ENCODE measurements around the gene WWC1.

DNA sequence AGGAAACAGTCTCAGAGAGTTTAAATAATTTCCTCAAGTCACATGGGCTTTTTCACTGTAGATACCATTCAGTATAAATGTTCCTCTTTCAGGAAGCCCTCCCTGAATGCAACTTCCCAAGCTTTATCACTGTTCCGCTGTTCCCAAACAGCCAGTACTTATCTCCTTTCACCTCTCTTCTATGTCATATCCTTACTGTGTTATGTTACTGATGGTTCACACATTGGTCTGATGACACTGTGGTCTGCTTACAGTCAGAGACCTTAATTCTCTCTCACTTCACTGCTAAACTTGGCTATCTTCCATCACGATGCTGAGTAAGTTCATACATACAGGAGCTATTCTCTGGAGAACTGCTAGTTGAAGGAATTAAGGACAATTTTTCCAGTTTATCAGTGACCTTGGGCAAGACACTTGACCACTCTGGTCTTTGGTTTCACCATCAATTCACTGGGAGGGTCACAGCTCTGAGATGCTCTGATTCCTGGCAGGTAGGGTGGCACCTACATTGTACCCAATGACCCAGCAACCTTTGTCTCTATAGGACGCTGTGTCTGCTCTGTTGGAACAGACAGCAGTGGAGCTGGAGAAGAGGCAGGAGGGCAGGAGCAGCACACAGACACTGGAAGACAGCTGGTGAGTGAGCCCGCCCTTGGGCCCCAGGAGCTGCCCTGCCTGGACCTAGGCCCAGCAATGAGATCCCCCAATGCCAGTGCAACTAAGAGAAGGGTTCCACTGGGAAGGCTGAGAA lies 152.7 kb downstream of the WWC1 start:
- TF ChIP-seq, protein P1, sequence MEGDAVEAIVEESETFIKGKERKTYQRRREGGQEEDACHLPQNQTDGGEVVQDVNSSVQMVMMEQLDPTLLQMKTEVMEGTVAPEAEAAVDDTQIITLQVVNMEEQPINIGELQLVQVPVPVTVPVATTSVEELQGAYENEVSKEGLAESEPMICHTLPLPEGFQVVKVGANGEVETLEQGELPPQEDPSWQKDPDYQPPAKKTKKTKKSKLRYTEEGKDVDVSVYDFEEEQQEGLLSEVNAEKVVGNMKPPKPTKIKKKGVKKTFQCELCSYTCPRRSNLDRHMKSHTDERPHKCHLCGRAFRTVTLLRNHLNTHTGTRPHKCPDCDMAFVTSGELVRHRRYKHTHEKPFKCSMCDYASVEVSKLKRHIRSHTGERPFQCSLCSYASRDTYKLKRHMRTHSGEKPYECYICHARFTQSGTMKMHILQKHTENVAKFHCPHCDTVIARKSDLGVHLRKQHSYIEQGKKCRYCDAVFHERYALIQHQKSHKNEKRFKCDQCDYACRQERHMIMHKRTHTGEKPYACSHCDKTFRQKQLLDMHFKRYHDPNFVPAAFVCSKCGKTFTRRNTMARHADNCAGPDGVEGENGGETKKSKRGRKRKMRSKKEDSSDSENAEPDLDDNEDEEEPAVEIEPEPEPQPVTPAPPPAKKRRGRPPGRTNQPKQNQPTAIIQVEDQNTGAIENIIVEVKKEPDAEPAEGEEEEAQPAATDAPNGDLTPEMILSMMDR (IDR thresholded peaks at IDR 0.05; ENCODE audit: low read length): no peak
- TF ChIP-seq EZH2 (optimal IDR thresholded peaks at IDR 0.05; ENCODE audit: low read depth, low read length) (no peak), EZH2phosphoT487 (IDR thresholded peaks at IDR 0.05; ENCODE audit: low read length) (no peak)
